Tongue (tissue), 2 donors: ENCODE results near the gene CCRL2. TPM values are rescaled to one million over a fixed set of nuclear protein-coding genes. Genes with fewer than 3 reads are reported as not detected.
"Not testable (repeated sequence)": the region's sequence is repeated elsewhere in the genome, so short reads cannot be mapped to it uniquely, and the experiment has no call there.

Source experiments
- DNase-seq: peaks from one replicate; pipeline ENCODE4 v3.0.0-alpha.2; 2015
- total RNA-seq: library from RNA; depleted of rRNA; stranded (reverse); fragments of >200 nt; gene quantifications from one replicate; pipeline ENCODE4 v1.2.3, GENCODE V29; 2014

Gene CCRL2
- total RNA-seq, 1 donor from 2014 or later = 3.7 TPM

DNA sequence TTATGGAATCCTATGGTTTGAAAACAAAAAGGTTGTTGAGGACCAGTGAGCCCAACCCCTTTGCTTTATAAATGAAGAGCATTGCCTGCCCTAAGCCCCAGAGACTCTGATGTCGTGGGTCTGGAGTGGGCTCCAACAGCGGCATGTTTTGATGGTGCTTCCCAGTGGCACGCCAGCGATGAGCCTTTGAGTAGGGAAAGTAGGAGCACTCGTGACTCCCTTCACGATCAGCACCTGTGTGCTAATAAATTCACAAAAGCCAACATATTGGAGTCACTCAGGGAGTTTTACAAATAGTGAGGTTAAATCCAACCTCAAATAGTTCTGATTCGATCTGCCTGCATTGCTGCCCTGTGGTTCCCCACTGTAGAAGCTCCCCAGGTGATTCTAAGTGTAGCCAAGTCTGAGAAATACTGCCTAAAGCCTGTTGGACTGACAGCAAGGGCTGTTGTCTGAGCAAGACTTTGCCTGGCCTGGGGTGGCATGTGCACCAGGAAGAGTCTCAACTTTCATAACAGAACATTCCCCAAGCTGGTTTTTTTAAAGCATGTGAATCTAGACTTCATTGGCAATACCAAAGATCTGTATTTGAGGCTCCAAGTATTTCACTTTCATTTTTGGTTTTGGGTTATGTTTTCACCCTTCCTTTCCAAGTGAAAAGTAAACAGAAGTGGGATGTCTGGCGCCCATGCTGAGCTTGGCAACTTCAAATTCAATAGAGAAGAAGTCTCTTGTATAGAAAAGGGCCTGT is 26.4 kb upstream of the CCRL2 start:
- DNase-seq = peak; percentile 31

DNA sequence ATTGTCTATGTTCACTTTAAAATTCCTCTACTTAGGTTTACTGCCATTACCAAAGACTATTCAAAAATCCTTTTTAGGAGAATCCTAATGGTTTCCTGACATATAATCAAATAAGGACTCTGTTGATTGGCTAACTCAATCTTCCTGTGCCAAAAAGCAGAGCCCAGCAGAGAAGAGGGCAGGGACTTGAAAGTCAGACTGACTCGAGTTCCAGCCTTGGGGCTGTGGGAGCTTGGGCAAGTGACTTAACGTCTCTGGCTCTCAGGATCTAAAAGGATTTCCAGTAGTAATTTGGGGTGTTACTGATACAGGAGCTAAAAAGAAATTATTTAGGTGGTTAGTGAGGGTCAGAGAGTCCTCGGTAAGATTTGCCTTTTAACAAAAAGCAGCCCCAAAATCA is 25.4 kb upstream of the CCRL2 start:
- DNase-seq = no peak

DNA sequence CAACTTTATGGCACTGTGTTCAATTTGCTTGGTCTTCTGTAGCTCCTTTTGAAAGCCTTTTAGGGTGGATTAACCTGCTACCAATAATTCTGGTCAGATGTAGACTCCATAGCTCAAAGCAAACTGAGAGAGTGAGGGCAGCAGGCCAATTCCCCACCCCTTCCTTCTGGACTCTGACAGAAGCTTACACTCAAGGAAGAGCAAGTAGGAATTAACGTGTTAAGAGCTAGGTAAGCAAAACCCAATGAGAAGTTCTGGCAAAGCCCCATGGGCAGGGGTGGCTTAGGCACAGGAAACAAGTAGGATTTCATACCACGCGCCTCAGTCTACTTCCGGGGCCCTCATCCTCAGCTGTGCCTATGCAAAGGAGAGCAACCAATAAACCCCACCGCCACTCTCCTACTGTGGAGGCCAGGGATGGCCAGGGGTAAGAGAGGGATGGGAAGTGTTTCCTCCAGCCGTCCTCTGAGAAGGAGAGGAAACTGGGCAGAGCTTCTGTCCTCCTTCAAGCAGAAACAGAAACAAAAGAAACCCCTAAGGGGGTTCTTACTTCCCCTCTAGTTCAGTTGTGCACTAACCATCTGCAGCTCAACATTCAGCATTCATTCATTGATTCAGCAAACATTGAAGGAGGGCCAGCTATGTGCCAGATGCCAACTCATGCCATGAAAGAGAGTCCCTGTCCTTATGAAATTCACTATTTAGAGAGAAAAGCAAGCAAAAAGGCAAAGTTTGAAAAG is 23.7 kb upstream of the CCRL2 start:
- no peak for DNase-seq

DNA sequence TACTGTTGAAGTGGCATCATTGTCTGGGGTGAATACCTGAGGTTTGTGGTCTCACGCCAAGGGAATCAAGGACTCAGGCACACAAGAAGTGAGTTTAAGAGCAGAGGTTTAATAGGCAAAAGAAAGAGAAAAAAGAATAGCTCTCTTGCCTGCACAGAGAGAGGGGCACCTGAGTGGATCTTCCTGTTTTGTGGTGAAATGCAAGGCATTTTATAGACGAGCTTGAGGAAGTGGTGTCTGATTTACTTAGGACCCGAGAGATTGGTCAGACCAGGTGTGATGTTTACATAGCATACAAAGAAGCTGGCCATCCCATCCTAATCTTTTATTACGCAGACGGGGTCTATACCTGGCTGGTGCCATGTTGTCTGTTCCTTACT is 23.1 kb upstream of the CCRL2 start:
- DNase-seq = no peak

DNA sequence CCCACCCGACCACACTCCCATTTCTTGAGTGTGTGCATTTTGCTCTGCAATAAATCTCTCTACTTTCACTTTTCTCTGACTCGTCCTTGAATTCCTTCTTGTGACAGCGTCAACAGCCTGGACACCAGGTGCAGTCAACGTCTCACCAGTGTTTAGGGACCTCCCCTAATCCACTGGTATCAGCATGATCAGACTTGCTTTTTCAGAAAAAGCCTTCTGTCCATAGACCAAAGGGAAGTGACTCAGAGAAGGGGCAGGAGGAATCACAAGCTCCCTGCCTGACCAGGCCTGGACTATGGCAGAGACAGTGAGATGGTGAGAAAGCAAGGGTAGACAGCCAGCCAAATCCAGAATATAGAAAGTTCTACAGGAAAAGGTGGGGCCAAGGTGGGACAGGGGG is 20.9 kb upstream of the CCRL2 start:
- no peak for DNase-seq

DNA sequence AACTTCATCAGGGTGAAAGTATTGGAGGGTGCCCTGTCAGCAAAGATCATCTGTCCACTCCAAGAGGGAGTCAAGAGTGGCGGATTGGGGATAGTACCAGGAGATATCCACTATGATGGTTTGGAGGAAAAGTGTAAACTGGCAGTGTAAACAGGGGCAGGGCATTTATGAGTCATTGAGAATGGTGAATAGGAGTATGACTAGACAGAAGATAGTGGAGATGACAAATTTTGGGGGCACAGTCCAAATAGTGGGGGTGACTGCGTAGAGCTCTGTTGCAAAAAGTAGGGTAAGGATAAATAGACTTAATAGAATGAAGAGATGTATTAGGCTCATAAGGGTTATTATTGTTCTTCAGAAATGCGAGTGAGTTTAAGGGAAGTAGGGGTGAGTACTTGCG is 18.2 kb upstream of the CCRL2 start:
- not testable (repeated sequence) for DNase-seq

DNA sequence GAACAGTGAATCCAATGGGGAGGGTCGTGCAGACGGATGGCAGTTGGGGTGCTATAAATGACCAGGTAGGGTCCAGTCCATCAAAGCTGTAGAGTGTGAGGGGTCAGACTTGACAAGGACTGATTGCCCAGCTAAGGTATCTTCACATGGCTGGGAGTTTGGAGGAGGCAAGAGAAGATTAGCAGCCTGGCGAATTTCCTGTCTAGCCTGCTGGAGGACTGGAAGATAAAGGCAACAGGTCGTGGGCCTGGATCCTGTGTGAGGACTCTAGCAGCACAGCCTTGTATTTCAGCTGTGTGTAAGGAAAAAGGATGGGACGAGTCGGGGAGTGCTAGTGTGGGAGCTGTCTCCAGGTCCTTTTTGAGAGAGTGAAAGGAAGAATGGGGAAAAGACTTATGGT is 17.8 kb upstream of the CCRL2 start:
- no peak for DNase-seq

DNA sequence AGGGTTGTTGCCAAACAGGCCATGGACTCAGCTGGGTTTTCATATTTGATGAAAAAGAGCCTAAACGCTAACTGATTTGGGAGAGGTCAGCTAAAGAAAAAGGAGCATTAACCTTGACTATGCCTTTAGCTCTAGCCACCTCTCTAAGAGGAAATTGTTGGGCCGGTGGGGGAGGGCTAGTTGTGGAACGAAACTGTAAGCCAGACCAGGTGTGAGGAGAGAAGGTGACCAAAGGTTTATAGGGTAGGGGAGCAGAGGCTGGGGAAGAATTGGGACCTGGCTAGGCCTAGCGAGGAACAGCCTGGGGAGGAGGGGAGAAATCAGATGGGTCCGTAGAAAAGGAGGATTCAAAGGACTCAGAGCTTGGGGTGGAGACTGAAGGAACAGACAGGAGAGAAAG is 15.5 kb upstream of the CCRL2 start:
- DNase-seq = not testable (repeated sequence)

DNA sequence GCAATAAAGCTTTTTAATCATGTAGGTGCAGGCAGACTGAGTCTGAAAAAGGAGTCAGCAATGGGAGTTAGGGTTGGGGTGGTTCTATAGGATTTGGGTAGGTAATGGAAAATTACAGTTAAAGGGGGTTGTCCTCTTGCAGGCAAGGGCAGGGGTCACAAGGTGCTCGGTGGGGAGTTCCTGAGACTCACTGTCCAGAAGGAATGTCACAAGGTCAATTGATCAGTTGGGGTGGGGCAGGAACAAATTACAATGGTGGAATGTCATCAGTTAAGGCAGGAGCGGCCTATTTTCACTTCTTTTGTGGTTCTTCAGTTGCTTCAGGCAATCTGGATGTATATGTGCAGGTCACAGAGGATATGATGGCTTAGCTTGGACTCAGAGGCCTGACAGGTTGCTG is 14.0 kb upstream of the CCRL2 start:
- no peak for DNase-seq

DNA sequence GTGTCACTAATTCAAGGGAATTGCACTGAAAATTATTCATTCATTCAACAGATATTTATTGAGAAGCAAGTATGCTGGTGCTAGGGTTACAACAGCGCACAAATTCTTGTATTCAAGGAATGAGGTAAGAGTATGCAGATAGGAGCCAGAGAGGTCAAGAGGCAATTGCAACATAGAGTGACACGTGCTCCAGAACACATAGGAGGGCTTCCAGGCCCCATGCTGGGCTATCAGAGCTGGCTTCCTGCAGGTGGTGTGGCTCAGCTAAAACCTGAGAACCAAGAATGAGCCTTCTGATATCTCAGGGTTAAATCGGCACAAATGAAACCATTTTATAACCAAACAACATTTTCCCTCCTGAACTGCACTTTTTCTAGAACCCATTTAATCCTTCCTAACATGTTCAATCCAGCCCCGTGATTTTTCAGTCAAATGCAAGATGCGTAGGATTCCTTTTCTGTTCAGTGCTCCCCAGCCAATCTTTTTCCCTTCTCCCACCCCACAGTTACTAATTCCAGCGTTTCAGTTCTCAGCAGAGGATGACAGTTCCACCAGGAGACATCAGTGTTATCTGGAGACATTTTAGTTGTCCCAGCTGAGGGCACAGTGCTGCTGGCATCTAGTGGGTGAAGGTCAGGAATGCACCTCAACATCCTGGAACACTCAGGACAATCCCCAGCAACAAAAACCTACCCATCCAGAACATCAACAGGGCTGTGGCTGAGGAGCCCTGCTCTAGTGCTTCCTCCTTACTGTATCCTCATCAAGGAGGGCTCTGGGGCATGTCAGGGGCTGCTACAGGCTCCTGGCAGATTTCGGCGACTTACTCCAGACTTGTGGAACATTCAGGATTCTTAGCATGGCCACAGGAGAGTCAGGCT is 13.3 kb upstream of the CCRL2 start:
- no peak for DNase-seq

DNA sequence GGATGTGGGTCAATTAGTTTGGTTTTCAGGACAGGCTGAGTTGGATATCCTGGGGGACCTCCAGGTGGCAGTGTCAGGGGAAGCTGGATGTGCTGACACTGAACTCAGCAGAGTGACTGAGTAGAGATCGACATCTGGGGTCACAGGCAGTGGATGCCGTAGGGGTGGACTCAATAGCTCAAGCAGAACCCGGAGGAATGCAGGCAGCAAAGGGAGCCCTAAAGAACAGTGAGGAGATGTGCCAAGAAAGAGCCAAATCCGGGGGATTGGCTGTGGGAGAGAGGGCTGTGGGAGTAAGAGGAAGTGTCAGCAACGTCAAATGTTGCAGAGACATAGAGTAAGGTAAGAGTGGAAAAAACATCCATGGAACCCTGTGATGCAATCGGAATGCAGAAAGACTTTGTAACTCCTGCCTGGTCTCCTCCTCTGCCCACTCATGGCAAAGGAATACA is 11.8 kb upstream of the CCRL2 start:
- no peak for DNase-seq

DNA sequence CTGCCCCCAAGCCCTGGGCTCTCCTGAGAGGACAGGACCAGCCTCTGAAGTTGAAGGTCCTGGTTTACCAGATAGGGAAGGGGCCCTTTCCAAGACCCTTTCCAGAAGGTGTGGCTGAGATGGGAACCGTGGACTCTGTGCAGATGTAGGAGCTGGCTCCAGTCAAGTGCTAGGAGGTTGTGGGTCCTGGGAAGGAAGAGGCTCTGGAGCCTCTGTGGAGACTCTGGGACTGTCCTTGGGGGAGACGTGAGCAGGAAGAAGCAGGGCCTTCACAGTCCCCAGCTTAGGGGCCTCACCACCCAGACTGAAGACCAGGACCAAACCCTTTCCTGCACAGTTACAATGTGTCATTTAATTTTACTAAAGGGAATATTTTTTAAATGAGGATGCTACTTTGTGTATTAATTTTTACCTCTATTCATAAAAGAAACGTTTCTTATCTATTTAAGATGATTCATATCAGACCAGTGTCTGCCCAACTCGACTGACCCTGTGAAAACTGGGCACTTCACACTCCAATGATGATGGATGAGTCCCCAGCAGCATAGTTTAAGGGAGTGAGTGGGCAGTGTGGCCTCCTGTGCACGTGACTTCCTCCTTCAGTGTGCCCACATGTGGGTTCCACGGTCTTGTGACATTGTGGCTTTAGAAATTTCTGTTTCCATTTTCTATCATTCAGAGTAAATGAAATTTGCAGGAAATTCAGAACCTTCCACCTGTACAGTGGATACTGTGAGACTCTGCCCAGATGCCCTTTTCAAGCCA is 11.1 kb upstream of the CCRL2 start:
- DNase-seq = no peak

DNA sequence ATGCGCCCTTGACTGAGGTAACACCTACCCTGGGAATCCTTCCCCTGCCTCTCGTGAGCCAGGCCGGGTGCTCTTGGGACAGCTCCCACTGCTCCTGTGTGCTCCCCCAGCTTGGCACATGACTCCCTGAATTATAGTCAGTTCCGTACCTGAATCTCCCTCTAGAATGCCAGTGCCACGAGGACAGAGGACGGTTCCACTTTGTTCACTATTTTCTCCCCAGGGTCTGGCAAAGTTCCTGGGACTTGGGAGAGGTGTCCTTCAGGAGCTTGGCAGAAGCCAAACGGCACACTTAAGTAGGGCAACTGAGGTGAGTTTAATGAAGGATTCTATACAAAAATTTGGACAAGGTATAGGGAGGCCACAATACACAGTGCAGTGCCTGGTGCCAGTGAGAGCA is 9.9 kb upstream of the CCRL2 start:
- DNase-seq = no peak

DNA sequence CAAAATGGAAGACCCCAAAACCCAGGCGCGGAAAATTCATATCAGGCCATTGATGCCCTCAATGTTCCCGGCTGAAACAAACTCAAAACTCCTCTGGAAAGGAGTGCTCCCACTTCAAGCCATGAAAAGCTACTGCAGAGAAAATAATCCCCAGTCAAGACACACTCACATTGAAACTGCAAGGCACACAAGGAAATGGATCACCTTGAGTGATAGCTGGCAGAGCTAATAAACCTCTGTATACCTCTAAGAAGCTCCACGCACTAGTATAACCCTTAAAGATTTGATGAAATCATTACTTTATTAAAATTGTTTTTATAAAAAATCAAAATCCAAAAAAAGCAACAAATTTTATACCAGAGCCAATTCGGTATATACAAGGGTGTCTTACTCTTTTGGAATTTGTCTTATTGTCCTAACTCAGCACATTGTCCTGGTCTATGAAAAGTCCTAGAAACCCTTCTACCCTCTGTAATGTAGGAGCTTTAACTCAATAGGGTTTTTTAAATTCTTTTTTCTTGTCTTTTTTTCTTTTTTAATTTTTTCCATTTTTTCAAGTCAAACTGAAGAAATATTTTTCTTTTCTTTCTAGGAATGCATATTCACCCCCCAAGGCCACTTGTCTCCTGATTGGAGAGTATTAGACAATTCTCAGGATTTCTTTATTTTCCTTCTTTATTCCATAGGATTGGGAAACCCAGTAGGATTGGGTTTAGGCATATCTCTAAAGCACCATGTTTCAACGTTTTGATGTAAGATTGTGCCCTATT is 8.7 kb upstream of the CCRL2 start:
- no peak for DNase-seq

DNA sequence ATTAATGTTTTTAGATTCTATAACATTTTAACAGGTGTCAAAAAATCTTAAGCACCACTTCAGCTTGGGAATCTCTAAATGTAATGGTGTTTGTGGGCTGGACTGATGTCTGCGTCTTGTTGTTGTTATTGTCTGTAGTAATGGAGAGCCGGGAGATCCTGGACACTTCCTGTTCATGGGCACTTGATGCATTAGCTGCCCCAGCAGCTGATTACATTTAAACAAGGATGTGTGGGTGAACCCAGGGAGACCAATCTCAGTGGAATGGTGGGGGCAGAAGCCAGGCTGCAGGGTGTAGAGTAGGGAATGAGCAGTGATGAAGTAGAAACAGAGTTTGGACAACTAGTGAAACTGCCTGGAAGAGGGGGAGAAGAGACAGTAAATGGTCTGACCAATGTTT is 8.0 kb upstream of the CCRL2 start:
- DNase-seq = no peak

DNA sequence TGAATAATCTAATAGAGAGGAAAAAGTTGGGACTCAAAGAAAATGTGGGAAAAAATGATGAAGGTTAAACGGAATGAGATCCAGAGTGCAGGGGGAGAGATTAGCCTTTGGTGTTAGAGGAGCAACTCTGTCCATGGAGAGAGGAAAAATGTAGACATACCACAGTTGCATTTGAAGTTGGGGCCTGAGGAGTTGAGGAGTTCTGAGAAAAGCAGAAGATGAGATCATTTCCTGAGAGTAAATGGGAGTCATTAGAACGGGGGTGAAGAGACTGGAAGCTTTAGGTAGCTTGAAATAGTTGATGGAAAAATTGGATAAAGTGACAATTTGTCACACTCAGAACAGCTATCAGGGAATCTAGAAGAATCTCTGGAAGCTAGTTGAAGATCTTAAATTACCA is 7.5 kb upstream of the CCRL2 start:
- no peak for DNase-seq

DNA sequence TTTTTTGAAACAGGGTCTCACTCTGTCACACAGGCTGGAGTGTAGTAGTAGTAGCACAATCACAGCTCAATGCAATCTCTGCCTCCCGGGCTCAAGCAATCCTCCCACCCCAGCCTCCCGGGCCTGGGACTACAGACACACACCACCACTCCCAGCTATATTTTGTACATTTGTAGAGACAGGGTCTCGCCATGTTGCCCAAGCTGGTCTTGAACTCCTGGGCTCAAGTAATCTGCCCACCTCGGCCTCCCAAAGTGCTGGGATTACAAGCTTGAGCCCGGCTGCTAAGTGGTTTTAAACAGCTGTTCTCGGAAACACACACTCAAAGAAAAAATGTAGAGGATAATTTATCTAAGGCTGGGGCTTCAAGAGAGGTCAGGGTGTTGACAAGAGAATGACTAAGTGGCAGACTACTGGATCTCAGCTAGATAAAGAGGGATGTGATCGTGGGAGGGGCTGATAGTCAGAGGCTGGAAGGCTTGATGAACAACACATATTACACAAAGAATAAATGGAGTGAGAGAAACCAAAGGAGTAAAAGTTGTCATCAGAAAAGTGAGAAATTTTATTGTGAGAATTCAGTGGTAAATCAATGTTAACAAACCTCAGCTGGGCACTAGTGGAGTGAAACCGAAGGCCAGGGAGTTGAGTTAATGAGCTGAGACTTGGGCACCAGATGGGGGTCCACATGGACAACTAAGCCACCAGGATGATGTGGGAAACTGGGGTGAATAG is 6.9 kb upstream of the CCRL2 start:
- no peak for DNase-seq

DNA sequence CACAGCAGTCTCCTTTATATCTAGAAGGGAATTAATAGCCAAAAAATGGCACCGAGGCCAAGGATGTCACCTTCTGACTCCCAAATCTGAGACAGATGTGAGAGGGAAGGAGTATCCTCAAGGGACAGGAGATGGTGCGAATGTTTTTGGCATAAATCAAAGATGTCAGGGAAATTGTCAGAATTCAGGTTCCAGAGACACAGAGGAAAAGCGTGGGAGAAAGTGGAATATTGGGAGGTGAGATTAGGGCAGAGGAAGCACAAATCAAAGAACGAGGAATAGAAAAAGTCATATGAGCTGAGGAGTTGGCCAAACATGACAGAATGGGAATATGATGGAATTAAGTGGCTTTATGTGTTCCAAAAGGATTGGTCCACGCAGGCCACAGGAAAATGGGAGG is 6.2 kb upstream of the CCRL2 start:
- DNase-seq = no peak

DNA sequence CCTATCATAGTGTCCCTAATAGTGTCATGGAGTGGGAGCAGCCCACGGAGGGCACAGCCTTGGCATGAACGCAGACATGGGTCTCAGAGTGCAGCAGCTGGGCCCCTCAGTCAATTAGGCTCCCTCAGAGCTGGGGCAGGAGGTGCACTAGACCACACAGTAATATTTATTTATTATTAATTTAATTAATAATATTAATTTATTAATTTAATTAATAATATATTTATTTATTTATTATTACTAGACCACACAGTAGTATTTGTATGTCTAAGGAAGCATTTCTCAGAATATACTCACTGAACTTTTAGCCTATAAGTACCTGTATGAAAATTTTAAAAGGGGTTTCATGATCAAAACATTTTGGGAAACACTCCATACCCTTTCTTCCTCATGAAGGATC is 5.5 kb upstream of the CCRL2 start:
- no peak for DNase-seq

DNA sequence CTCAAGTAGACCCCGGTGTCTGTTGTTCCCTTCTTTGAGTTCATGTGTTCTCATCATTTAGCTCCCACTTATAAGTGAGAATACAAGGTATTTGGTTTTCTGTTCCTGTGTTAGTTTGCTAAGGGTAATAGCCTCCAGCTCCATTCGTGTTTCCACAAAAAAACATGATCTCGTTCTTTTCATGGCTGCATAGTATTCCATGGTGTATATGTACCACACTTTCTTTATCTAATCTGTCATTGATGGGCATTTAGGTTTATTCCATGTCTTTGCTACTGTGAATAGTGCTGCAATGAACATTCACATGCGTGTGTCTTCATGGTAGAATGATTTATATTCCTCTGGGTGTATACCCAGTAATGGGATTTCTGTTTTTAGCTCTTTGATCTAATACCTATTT is 4.2 kb upstream of the CCRL2 start:
- not testable (repeated sequence) for DNase-seq
